Measurements from ENCODE around the gene CHN2.

The CHN2 gene

GRCh38 chr7:29194594-29195427 lies at the start of gene CHN2:
TSS of gene CHN2 (plus strand) at chr7:29194775.
- DNase-seq = peak; percentile 49
- ATAC-seq = peak; percentile 72

- ATAC-seq = no peak
- no peak for DNase-seq
Observed at GRCh38 chr7:29145553-29146056, 49.0 kb upstream of the CHN2 start.

- ATAC-seq = no peak
- peak; percentile 8 for DNase-seq
Observed at GRCh38 chr7:29146057-29146706, 48.4 kb upstream of the CHN2 start, which contains the start of gene CPVL. TSS of gene CPVL (minus strand) at chr7:29146537. CDS start at chr7:29121061, 25,476 bp downstream.

GRCh38 chr7:29146888-29147609 lies 47.5 kb upstream of the CHN2 start:
- DNase-seq = no peak
- ATAC-seq = no peak

GRCh38 chr7:29147821-29148220 lies 46.8 kb upstream of the CHN2 start:
- DNase-seq (no peak), ATAC-seq (no peak)

GRCh38 chr7:29149036-29149435 lies 45.5 kb upstream of the CHN2 start:
- no peak for ATAC-seq
- DNase-seq = no peak

- no peak for DNase-seq
- no peak for ATAC-seq
Observed at GRCh38 chr7:29150856-29151255, 43.7 kb upstream of the CHN2 start.

GRCh38 chr7:29154076-29154475 lies 40.5 kb upstream of the CHN2 start:
- no peak for ATAC-seq
- no peak for DNase-seq

GRCh38 chr7:29156907-29157452 lies 37.6 kb upstream of the CHN2 start:
- DNase-seq = no peak
- ATAC-seq = no peak

GRCh38 chr7:29158795-29159423 lies 35.7 kb upstream of the CHN2 start:
- ATAC-seq (no peak), DNase-seq (no peak)

- DNase-seq (no peak), ATAC-seq (no peak)
Observed at GRCh38 chr7:29160080-29160479, 34.5 kb upstream of the CHN2 start.

- ATAC-seq (no peak), DNase-seq (no peak)
Observed at GRCh38 chr7:29161231-29161630, 33.3 kb upstream of the CHN2 start.

- ATAC-seq (no peak), DNase-seq (no peak)
Observed at GRCh38 chr7:29162577-29162976, 32.0 kb upstream of the CHN2 start.

- no peak for ATAC-seq
- no peak for DNase-seq
Observed at GRCh38 chr7:29163854-29164253, 30.7 kb upstream of the CHN2 start.

GRCh38 chr7:29167721-29168120 lies 26.9 kb upstream of the CHN2 start:
- DNase-seq = no peak
- ATAC-seq = no peak

- no peak for DNase-seq
- ATAC-seq = no peak
Observed at GRCh38 chr7:29170781-29171180, 23.8 kb upstream of the CHN2 start.

GRCh38 chr7:29173458-29173857 lies 21.1 kb upstream of the CHN2 start:
- DNase-seq = no peak
- ATAC-seq = no peak

- ATAC-seq (peak; percentile 85), DNase-seq (peak; percentile 35)
Observed at GRCh38 chr7:29177963-29178600, 16.5 kb upstream of the CHN2 start.

- no peak for ATAC-seq
- DNase-seq = no peak
Observed at GRCh38 chr7:29179115-29179514, 15.5 kb upstream of the CHN2 start.

- DNase-seq (no peak), ATAC-seq (no peak)
Observed at GRCh38 chr7:29184599-29184998, 10.0 kb upstream of the CHN2 start.

- no peak for DNase-seq
- no peak for ATAC-seq
Observed at GRCh38 chr7:29185613-29186012, 9.0 kb upstream of the CHN2 start.
